Activated naive CD8-positive, alpha-beta T cell (primary cell): ENCODE results near the gene NCOA4.

Experiments
- H3K27ac Mint-ChIP-seq: one replicate; pipeline ENCODE4 v1.8.0; 2021; ENCODE audit warnings: mixed read lengths
- H3K27me3 Mint-ChIP-seq: one replicate; pipeline ENCODE4 v1.8.0; 2021; ENCODE audit warnings: mixed read lengths
- H3K36me3 Mint-ChIP-seq: one replicate; pipeline ENCODE4 v1.8.0; 2021; ENCODE audit warnings: mixed read lengths
- H3K4me1 Mint-ChIP-seq: one replicate; pipeline ENCODE4 v1.8.0; 2021; ENCODE audit warnings: low read depth, mixed read lengths
- H3K4me3 Mint-ChIP-seq: one replicate; pipeline ENCODE4 v1.8.0; 2021; ENCODE audit warnings: mild to moderate bottlenecking, mixed read lengths
- H3K9me3 Mint-ChIP-seq: one replicate; pipeline ENCODE4 v1.8.0; 2021; ENCODE audit warnings: low read depth, mixed read lengths

The NCOA4 gene

DNA sequence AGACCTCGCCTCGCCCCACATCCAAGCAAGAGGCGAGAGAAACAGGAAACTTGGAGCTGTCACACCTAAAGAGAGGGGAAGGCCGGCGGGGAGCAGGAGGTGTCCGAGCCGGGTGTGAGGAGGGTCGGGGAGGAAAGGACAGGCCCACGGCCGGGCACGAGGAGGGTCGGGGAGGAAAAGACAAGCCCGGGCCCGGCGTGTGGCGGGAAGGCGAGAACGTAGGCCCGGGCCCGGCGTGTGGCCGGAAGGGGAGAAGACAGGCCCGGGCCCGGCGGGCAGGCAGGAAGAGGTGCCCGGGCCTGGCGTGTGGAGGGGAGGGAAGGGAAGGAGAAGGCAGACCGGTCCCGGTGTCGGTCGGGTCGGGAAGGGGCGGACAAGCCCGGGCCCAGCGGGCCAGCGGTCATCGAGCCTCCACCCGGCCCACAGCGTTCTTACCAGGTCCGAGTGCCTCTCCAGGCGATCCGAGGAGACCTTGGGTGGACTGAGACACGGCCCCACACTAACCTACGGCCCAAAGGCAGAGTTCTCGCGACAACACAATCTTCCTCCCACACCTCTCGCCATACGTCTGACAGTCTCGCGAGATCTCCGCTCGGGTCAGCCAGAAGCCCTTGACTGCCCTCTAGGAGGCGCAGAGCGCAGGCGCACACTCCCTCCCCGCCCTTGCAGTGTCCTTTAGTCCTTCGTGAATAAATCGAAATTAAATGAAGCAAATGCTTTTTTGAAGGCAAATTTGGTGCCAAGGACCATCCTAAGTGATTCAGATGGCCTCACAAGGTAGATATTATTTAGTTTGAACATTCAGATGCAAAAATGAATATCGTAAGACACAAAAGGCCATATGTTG lies at the start of gene NCOA4:
Gene NCOA4 (minus strand): TSS at position 533 of the 847 bp plus-strand sequence. CDS start 13,943 bp downstream, outside the sequence.
- Mint-ChIP-seq H3K27ac (peak within 1 kb of the TSS; percentile 97), H3K36me3 (no peaks in the 10 kb centered on the region), H3K4me3 (peak within 1 kb of the TSS; percentile 99), H3K9me3 (no peaks in the 10 kb centered on the region), H3K27me3 (no peaks in the 10 kb centered on the region), H3K4me1 (peaks cover 48% of the 10 kb centered on the region)

GRCh38 chr10:46079831-46080585 lies 49.6 kb upstream of the NCOA4 start:
- H3K4me1 Mint-ChIP-seq, result peaks cover 30% of the 10 kb centered on the region

GRCh38 chr10:46077731-46078413 lies 47.4 kb upstream of the NCOA4 start:
- no peak overlapping the region for H3K27ac Mint-ChIP-seq
- H3K27me3 Mint-ChIP-seq, result no peaks in the 10 kb centered on the region
- no peaks in the 10 kb centered on the region for H3K36me3 Mint-ChIP-seq
- H3K9me3 Mint-ChIP-seq, result no peaks in the 10 kb centered on the region
- H3K4me3 Mint-ChIP-seq, result no peak overlapping the region
- peaks cover 34% of the 10 kb centered on the region for H3K4me1 Mint-ChIP-seq

More at GRCh38 chr10:46079831-46080585, 49.6 kb upstream of the NCOA4 start:
- no peaks in the 10 kb centered on the region for H3K9me3 Mint-ChIP-seq
- H3K4me3 Mint-ChIP-seq, result no peak overlapping the region
- H3K27ac Mint-ChIP-seq, result no peak overlapping the region
- no peaks in the 10 kb centered on the region for H3K36me3 Mint-ChIP-seq
- no peaks in the 10 kb centered on the region for H3K27me3 Mint-ChIP-seq

DNA sequence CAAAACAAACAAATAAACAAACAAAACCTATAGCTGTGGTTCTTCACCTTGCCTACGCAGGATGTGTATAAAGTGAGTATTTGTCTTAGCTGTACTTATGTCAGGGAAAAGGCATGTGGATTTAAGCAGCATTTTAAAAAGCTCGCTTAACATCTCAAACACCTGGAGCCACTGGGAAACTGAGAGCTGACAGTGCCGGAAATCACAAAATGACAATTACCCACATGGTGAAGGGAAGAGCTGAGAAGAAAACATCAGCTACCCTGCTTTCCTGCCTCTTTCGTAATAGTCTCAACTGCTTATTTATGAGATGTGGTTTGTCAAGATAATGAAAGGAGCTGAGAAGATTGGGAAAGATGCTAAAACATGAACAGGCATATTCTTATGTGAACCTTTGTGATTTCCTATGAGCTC lies 46.7 kb upstream of the NCOA4 start:
- H3K9me3 Mint-ChIP-seq, result no peaks in the 10 kb centered on the region
- H3K4me3 Mint-ChIP-seq, result peak overlapping the region; percentile 20
- no peak overlapping the region for H3K27ac Mint-ChIP-seq
- H3K36me3 Mint-ChIP-seq, result no peaks in the 10 kb centered on the region
- no peaks in the 10 kb centered on the region for H3K27me3 Mint-ChIP-seq
- peaks cover 34% of the 10 kb centered on the region for H3K4me1 Mint-ChIP-seq

DNA sequence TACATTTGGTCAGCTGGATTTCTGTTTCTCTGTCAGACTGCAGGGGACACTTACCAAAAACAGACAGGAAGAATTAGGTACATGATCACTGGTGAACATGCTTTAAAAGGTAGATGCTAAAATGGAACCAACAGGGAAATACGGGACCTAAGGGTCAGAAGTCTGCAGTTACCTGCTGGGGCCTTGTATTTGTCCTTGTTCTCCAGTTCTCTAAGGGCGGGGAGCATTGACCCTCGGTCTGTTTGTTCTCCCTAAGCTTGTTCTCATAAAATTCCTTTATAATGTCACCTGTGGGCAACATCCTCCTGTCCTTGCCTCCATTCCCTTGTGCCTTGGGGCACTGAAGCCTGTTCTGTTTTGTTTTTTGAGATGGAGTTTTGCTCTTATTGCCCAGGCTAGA lies 45.4 kb upstream of the NCOA4 start:
- Mint-ChIP-seq H3K4me3 (no peak overlapping the region), H3K9me3 (no peaks in the 10 kb centered on the region), H3K4me1 (peaks cover 31% of the 10 kb centered on the region), H3K27ac (no peak overlapping the region), H3K27me3 (no peaks in the 10 kb centered on the region), H3K36me3 (no peaks in the 10 kb centered on the region)

DNA sequence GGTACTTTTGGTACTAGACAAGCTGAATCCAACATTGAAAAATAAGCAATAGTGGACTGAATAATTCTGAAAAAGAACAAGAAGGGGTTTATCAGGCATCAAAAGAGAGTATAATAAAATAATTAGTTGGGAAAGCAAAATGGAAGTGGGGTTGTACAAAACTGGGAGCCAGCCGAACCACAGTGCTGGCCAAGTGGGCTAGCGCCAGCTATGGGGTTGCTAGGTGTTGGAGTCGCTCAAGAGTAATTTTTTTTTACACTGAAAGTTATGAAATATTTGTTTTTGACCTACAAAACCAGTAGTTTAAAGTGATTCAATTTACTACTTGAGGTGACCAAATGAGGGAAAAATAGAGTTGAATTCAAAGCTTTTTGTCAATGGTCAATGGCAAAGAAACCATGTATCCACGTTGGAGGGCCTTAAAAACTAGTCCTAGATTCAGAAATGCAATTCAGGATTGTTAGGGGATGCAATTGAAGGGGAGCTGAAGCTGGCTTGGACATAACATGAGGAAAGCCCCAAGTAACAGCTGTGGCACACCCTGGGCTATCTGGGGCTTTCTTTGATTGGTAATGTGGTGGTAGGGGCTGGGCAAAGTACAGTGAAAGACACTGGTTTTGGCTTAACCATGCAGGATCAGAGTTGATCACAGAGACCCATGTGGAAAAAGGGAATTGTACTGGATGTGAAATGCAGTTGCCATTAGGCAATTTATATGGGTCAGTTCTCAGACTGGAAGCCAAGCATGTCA lies 43.9 kb upstream of the NCOA4 start:
- no peak overlapping the region for H3K27ac Mint-ChIP-seq
- H3K4me1 Mint-ChIP-seq, result peaks cover 32% of the 10 kb centered on the region
- H3K9me3 Mint-ChIP-seq, result no peaks in the 10 kb centered on the region
- no peak overlapping the region for H3K4me3 Mint-ChIP-seq
- H3K36me3 Mint-ChIP-seq, result no peaks in the 10 kb centered on the region
- no peaks in the 10 kb centered on the region for H3K27me3 Mint-ChIP-seq

GRCh38 chr10:46073564-46073963 lies 43.1 kb upstream of the NCOA4 start:
- H3K27me3 Mint-ChIP-seq, result no peaks in the 10 kb centered on the region
- no peaks in the 10 kb centered on the region for H3K9me3 Mint-ChIP-seq
- H3K27ac Mint-ChIP-seq, result no peak overlapping the region
- H3K36me3 Mint-ChIP-seq, result no peaks in the 10 kb centered on the region
- H3K4me1 Mint-ChIP-seq, result peaks cover 30% of the 10 kb centered on the region
- no peak overlapping the region for H3K4me3 Mint-ChIP-seq

DNA sequence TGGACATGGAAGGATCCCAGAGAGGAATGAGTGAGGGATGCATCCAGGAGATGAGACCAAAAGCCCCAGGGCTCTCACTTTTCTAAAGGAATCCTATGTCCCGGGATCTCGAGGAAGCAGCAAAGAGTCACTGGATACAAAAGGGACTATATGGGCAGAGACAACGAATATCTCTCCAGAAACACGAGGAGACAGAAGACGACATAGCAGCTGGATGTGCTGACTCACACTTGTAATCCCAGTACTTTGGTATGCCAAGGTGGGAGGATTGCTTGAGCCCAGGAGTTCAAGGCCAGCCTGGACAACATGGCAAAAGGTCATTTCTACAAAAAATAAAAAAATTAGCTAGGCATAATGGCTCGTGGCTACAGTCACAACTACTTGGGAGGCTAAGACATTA lies 40.3 kb upstream of the NCOA4 start:
- Mint-ChIP-seq H3K27ac (no peak overlapping the region), H3K4me3 (no peak overlapping the region), H3K27me3 (no peaks in the 10 kb centered on the region), H3K4me1 (peaks cover 13% of the 10 kb centered on the region), H3K9me3 (no peaks in the 10 kb centered on the region), H3K36me3 (no peaks in the 10 kb centered on the region)

DNA sequence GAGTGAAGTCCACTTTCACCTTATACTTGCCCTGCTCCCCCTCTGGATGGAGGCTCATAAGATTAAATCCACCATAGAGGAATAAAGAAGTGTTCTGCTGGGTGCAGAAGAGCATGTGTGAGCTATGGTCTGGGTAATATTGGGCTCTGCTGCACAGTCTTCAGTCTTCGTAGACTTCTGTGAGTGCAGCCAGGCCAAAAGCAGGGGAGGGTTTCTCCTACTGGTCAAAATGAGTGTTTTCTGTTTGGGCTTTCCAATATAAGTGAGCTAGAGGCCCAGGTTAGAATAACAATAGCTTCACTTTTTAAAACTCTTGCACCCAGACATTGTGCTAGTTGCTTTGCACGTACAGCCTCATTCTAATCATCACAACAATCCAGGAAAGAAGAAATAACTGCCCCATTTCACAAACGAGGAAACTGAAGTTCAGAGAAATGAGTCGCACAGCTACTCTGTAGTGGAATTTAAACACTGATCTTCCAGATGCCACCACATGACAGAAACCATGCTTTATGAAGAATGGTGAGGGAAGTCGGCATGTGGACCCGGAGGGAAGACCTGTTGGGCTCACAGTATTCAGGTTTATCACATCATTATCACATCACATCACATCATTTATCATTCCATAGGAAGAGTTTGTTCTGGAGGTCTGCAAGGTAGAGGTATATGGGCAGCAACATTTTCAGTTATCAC lies 39.5 kb upstream of the NCOA4 start:
- no peaks in the 10 kb centered on the region for H3K9me3 Mint-ChIP-seq
- peaks cover 11% of the 10 kb centered on the region for H3K4me1 Mint-ChIP-seq
- H3K27me3 Mint-ChIP-seq, result no peaks in the 10 kb centered on the region
- H3K36me3 Mint-ChIP-seq, result no peaks in the 10 kb centered on the region
- no peak overlapping the region for H3K27ac Mint-ChIP-seq
- no peak overlapping the region for H3K4me3 Mint-ChIP-seq

DNA sequence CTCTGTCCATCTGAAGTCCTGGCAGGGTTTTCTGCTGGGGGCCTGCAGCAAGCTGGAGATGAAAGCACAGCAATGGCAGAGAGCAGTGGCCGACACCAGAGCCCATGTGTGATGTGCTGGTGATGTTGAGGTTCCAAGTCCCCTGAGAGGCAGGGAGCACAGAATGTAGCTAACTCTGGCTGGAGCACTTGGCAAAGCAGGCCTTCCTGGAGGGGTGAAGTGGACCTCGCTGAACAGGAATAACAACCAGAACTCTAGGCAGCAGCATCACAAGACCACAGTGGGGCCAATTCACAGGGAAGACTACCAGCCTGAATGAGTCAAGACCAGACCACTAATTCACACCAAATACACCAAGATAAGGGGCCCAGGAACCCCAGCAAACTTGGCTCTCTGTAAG lies 38.5 kb upstream of the NCOA4 start:
- H3K9me3 Mint-ChIP-seq, result no peaks in the 10 kb centered on the region
- H3K27me3 Mint-ChIP-seq, result no peaks in the 10 kb centered on the region
- peak overlapping the region; percentile 5 for H3K27ac Mint-ChIP-seq
- no peak overlapping the region for H3K4me3 Mint-ChIP-seq
- no peaks in the 10 kb centered on the region for H3K36me3 Mint-ChIP-seq
- peaks cover 7% of the 10 kb centered on the region for H3K4me1 Mint-ChIP-seq

DNA sequence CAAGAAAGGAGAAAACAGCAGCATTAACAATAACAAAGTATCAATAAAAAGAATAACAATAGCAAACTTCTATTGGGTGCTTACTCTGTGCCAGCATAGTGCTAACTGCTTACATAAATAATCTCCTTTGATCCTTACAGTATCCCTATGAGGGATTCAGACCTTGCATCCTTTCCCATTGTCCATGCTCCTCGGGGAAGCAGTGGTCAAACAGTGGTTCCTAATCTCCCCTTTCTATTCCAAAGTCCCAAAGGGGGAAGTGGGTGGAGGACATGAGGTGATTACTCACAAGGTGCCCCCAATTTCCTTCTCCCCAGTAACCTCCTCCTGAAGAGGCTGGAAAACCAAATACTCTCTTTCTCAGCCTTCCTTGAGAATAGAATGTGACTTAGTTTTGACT lies 37.7 kb upstream of the NCOA4 start:
- no peaks in the 10 kb centered on the region for H3K36me3 Mint-ChIP-seq
- no peak overlapping the region for H3K27ac Mint-ChIP-seq
- no peaks in the 10 kb centered on the region for H3K27me3 Mint-ChIP-seq
- H3K9me3 Mint-ChIP-seq, result no peaks in the 10 kb centered on the region
- no peak overlapping the region for H3K4me3 Mint-ChIP-seq
- H3K4me1 Mint-ChIP-seq, result peaks cover 7% of the 10 kb centered on the region

DNA sequence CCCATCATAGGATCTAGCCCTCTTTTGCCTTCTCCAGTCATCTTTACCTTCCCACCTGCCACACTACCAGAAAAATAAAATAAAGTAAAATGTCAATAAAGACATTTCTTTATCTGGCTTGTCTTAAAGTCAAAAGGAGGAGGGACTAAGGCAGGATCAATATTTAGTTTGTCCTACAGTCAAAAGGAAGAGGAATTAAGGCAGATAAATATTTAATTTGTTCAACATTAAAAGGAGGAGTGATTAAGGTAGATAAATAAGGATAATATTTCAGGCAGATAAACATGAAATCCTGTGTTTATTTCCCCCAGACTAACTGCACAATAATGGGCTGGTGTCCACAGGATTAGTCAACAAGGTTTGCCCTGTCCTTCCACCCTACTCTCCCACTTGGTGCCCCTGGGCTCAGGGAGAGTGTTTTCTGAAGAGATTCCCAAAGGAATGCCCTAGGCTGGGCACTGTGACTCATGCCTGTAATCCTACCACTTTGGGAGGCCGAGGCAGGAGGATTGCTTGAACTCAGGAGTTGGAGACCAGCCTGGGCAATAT lies 33.9 kb upstream of the NCOA4 start:
- H3K4me1 Mint-ChIP-seq, result no peaks in the 10 kb centered on the region
- H3K4me3 Mint-ChIP-seq, result no peak overlapping the region
- H3K27me3 Mint-ChIP-seq, result no peaks in the 10 kb centered on the region
- no peak overlapping the region for H3K27ac Mint-ChIP-seq
- no peaks in the 10 kb centered on the region for H3K9me3 Mint-ChIP-seq
- no peaks in the 10 kb centered on the region for H3K36me3 Mint-ChIP-seq

- no peak overlapping the region for H3K4me3 Mint-ChIP-seq
- no peaks in the 10 kb centered on the region for H3K4me1 Mint-ChIP-seq
- H3K27ac Mint-ChIP-seq, result no peak overlapping the region
- no peaks in the 10 kb centered on the region for H3K36me3 Mint-ChIP-seq
- no peaks in the 10 kb centered on the region for H3K27me3 Mint-ChIP-seq
- H3K9me3 Mint-ChIP-seq, result no peaks in the 10 kb centered on the region
Measured at GRCh38 chr10:46062723-46063428, 32.5 kb upstream of the NCOA4 start.
